Stomach smooth muscle (tissue), 2 donors: ENCODE results near the gene TRAPPC12.
"Not testable (repeated sequence)": the region's sequence is repeated elsewhere in the genome, so short reads cannot be mapped to it uniquely, and the experiment has no call there.

Source experiments
- H3K27ac ChIP-seq: one replicate; pipeline ENCODE4 v1.7.0; 2013; ENCODE audit warnings: mild to moderate bottlenecking, low read length, inconsistent platforms
- H3K27me3 ChIP-seq, 2 donors: one replicate each; pipeline ENCODE4 v1.7.0; 2013; ENCODE audit warnings: low read length in 2 of 2; ENCODE audit not compliant: insufficient read depth in 2 of 2, control insufficient read depth in 1 of 2
- H3K36me3 ChIP-seq, 2 donors: one replicate each; pipeline ENCODE4 v1.7.0; 2013; ENCODE audit warnings: low read length in 2 of 2; ENCODE audit not compliant: control insufficient read depth in 2 of 2, insufficient read depth in 2 of 2
- H3K4me1 ChIP-seq: one replicate; pipeline ENCODE4 v1.7.0; 2013; ENCODE audit warnings: low read length; ENCODE audit not compliant: control insufficient read depth, insufficient read depth
- H3K4me3 ChIP-seq, 2 donors: one replicate each; pipeline ENCODE4 v1.7.0; 2013; ENCODE audit warnings: low read length in 2 of 2
- H3K9ac ChIP-seq, 2 donors: one replicate each; pipeline ENCODE4 v1.7.0; 2013; ENCODE audit warnings: low read length in 2 of 2, mild to moderate bottlenecking in 1 of 2
- H3K9me3 ChIP-seq, 2 donors: one replicate each; pipeline ENCODE4 v1.7.0; 2013; ENCODE audit warnings: low read length in 2 of 2; ENCODE audit not compliant: control insufficient read depth in 2 of 2
- donor health status: healthy.
- donor health status: Pancreatic carcinoma.

The TRAPPC12 gene

DNA sequence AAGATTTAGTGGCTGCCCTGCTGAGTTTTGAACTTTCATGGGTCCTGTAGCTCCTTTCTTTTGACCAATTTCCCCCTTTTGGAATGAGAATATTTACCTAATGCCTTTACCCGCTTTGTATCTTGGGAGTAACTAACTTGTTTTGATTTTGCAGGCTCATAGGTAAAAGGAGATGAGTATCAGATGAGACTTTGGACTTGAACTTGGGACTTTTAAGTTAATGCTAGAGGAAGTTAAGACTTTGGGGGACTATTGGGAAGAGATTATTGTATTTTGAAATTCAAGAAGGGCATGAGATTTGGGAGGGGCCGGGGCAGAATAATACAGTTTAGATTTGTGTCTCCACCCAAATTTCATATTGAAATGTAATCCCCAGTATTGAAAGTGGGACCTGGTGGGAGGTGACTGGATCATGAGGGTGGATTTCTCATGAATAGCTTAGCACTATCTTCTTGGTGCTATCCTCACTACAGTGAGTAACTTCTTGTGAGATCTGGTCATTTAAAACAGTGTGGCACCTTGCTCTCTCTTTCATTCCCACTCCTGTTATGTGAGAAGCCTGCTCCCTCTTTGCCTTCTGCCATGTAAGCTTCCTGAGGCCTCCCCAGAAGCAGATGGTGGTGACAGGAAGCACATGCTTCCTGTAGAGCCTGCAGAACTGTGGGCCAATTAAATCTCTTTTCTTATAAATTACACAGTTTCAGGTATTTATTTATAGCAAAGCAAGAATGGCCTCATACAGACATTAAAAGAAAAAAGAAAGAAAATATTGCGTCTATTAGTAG lies 133.7 kb downstream of the TRAPPC12 start:
- no peak overlapping the region for H3K4me3 ChIP-seq
- no peaks in the 10 kb centered on the region for H3K9me3 ChIP-seq
- H3K36me3 ChIP-seq = peaks cover 24 to 28% of the 10 kb centered on the region in 2 donors
- no peaks in the 10 kb centered on the region for H3K27me3 ChIP-seq
- no peak overlapping the region for H3K9ac ChIP-seq
- no peaks in the 10 kb centered on the region for H3K4me1 ChIP-seq
- no peak overlapping the region for H3K27ac ChIP-seq

GRCh38 chr2:3515438-3515837 lies 135.9 kb downstream of the TRAPPC12 start:
- not testable (repeated sequence) for H3K4me3 ChIP-seq, H3K27me3 ChIP-seq, H3K4me1 ChIP-seq, H3K9ac ChIP-seq, H3K27ac ChIP-seq, H3K9me3 ChIP-seq
- H3K36me3 ChIP-seq = peaks cover 20 to 24% of the 10 kb centered on the region in 2 donors

GRCh38 chr2:3516831-3517230 lies 137.3 kb downstream of the TRAPPC12 start:
- Histone ChIP-seq H3K27ac (no peak overlapping the region), H3K4me1 (peaks cover 11% of the 10 kb centered on the region), H3K9me3 (no peaks in the 10 kb centered on the region), H3K36me3 (peaks cover 11 to 16% of the 10 kb centered on the region in 2 donors), H3K9ac (no peak overlapping the region), H3K27me3 (no peaks in the 10 kb centered on the region), H3K4me3 (no peak overlapping the region)

DNA sequence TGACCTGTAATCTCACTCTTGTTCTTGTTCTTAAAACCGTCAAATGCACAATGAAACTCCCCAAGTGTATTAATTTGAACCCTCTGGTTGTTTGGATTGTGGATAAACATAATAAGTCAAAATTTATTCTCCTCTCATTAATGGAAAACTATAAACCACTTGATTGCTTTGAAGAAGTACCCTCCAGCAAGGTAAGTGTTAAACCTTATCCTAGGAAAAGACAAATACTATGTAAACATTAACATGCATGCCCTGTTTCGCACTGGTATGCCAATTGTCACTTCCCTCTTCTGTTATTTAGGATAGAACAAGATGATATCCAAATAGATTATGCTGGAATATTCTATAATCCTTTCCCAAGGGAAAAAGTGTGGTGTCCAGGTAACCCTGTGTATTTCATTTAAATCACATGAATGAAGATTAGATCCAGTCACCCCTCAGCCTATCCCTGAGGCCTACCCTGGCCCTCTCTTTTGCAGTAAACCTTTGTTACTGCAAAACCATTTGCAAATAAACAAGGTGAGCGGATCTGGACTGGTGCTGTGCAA lies 138.5 kb downstream of the TRAPPC12 start:
- Histone ChIP-seq H3K4me3 (peak overlapping the region; percentile 85 to 87), H3K27me3 (no peaks in the 10 kb centered on the region), H3K9me3 (no peaks in the 10 kb centered on the region), H3K27ac (peak overlapping the region; percentile 96), H3K4me1 (peaks cover 19% of the 10 kb centered on the region), H3K9ac (peak overlapping the region; percentile 74 to 75), H3K36me3 (peaks cover 0 to 4% of the 10 kb centered on the region in 2 donors)

DNA sequence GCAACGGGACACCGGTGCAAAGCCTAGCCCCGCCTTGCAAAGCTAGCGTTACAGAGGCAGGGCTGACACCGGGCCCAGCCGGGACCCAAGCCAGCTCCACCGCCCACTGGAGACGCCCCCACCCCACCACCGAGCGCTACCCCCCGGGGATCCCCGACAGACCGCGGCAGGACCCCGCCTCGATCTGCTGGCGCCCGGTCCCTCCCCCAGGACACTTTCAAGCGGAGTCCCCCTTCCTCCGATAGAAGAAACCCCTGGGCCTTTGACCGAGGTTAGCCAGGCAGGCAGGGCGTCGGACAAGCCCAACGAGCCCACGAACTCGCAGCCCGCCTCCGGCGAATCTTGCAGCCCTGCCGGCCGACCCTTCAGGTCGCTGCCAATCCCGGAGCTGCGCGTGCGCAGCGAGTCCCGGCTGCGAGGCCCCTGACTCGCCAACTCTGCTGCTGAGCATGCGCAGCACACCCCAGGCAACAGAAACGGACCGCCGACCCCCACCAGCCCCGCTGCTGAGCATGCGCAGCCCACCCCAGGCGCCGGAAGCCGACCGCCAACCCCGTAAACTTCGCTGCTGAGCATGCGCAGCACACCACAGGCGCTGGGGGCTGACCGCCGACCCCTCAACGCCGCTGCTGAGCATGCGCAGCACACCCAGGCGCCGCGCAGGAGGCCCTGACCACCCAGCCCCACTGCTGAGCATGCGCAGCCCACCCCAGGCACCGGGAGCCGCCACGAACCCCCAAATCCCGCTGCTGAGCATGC lies 139.2 kb downstream of the TRAPPC12 start:
- Histone ChIP-seq H3K27ac (peak overlapping the region; percentile 96), H3K27me3 (no peaks in the 10 kb centered on the region), H3K9me3 (no peaks in the 10 kb centered on the region), H3K4me3 (peak overlapping the region; percentile 85 to 87), H3K36me3 (no peaks in the 10 kb centered on the region), H3K4me1 (peaks cover 25% of the 10 kb centered on the region), H3K9ac (peak overlapping the region; percentile 76 to 78)

- Histone ChIP-seq H3K27ac (peak within 1 kb of the TSS; percentile 96), H3K4me3 (peak within 1 kb of the TSS; percentile 85 to 87), H3K27me3 (no peaks in the 10 kb centered on the region), H3K4me1 (peaks cover 29% of the 10 kb centered on the region), H3K9ac (peak within 1 kb of the TSS; percentile 76 to 78), H3K9me3 (no peaks in the 10 kb centered on the region), H3K36me3 (no peaks in the 10 kb centered on the region)
Measured at GRCh38 chr2:3519255-3520205, 140.0 kb downstream of the TRAPPC12 start, which contains the start of gene ADI1. ADI1 (minus strand) TSS chr2:3519531; CDS start chr2:3519487, 44 bp downstream.

- Histone ChIP-seq H3K4me1 (peaks cover 36% of the 10 kb centered on the region), H3K4me3 (peak overlapping the region in 1 of 2 donors; percentile 85), H3K27ac (no peak overlapping the region)
Measured at GRCh38 chr2:3520591-3520990, 141.1 kb downstream of the TRAPPC12 start.

GRCh38 chr2:3522961-3523421 lies 143.5 kb downstream of the TRAPPC12 start:
- Histone ChIP-seq H3K9ac (peak overlapping the region; percentile 16 to 37), H3K4me3 (peak overlapping the region; percentile 12 to 49), H3K27ac (peak overlapping the region; percentile 80), H3K36me3 (no peaks in the 10 kb centered on the region), H3K27me3 (no peaks in the 10 kb centered on the region), H3K9me3 (no peaks in the 10 kb centered on the region), H3K4me1 (peaks cover 36% of the 10 kb centered on the region)

More at GRCh38 chr2:3520591-3520990, 141.1 kb downstream of the TRAPPC12 start:
- H3K9me3 ChIP-seq = no peaks in the 10 kb centered on the region
- no peak overlapping the region for H3K9ac ChIP-seq
- no peaks in the 10 kb centered on the region for H3K27me3 ChIP-seq
- no peaks in the 10 kb centered on the region for H3K36me3 ChIP-seq

GRCh38 chr2:3523551-3524041 lies 144.1 kb downstream of the TRAPPC12 start:
- H3K36me3 ChIP-seq = no peaks in the 10 kb centered on the region
- peaks cover 36% of the 10 kb centered on the region for H3K4me1 ChIP-seq
- H3K27me3 ChIP-seq = no peaks in the 10 kb centered on the region
- H3K9me3 ChIP-seq = no peaks in the 10 kb centered on the region
- peak overlapping the region in 1 of 2 donors; percentile 16 for H3K9ac ChIP-seq
- H3K27ac ChIP-seq = peak overlapping the region; percentile 80
- peak overlapping the region; percentile 12 to 49 for H3K4me3 ChIP-seq
